Fibroblast of villous mesenchyme (primary cell): Measurements from ENCODE around the gene ZSCAN5A. TPM values are rescaled to one million over a fixed set of nuclear protein-coding genes. Genes with fewer than 3 reads are reported as not detected.
"Not testable (repeated sequence)": the region's sequence is repeated elsewhere in the genome, so short reads cannot be mapped to it uniquely, and the experiment has no call there.

Source experiments
- DNase-seq: peaks from one replicate; pipeline ENCODE4 v3.0.0-alpha.2; 2010; ENCODE audit warnings: low read depth
- H3K4me3 ChIP-seq: 2 replicates; pipeline ENCODE4 v1.5.1; 2011; ENCODE audit warnings: low read depth, mild to moderate bottlenecking, low read length
- total RNA-seq: library from RNA; depleted of rRNA; stranded (reverse); fragments of >200 nt; gene quantifications from 2 replicates; pipeline ENCODE4 v1.2.3, GENCODE V29; 2012
- TF ChIP-seq, protein P1 (sequence below): IDR thresholded peaks from 2 replicates; pipeline ENCODE4 v1.5.1; 2012; ENCODE audit warnings: low read depth, mild to moderate bottlenecking, low read length; ENCODE audit not compliant: insufficient read depth

ZSCAN5A gene
- total RNA-seq, 1 donor, result 6.5 TPM

- TF ChIP-seq, protein P1, sequence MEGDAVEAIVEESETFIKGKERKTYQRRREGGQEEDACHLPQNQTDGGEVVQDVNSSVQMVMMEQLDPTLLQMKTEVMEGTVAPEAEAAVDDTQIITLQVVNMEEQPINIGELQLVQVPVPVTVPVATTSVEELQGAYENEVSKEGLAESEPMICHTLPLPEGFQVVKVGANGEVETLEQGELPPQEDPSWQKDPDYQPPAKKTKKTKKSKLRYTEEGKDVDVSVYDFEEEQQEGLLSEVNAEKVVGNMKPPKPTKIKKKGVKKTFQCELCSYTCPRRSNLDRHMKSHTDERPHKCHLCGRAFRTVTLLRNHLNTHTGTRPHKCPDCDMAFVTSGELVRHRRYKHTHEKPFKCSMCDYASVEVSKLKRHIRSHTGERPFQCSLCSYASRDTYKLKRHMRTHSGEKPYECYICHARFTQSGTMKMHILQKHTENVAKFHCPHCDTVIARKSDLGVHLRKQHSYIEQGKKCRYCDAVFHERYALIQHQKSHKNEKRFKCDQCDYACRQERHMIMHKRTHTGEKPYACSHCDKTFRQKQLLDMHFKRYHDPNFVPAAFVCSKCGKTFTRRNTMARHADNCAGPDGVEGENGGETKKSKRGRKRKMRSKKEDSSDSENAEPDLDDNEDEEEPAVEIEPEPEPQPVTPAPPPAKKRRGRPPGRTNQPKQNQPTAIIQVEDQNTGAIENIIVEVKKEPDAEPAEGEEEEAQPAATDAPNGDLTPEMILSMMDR, result no peak
- no peak for DNase-seq
- no peak overlapping the region for H3K4me3 ChIP-seq
Observed at GRCh38 chr19:56308792-56309191, 5.8 kb downstream of the ZSCAN5A start.

GRCh38 chr19:56307062-56307461 is 7.6 kb downstream of the ZSCAN5A start:
- not testable (repeated sequence) for H3K4me3 ChIP-seq
- peak; percentile 13 for DNase-seq

- no peak for DNase-seq
- TF ChIP-seq, protein P1, result no peak
- H3K4me3 ChIP-seq, result peak overlapping the region; percentile 21
Observed at GRCh38 chr19:56306016-56306415, 8.6 kb downstream of the ZSCAN5A start.

- TF ChIP-seq, protein P1, result no peak
- no peak overlapping the region for H3K4me3 ChIP-seq
- DNase-seq, result no peak
Observed at GRCh38 chr19:56304243-56304642, 10.4 kb downstream of the ZSCAN5A start.

GRCh38 chr19:56301886-56302620 is 12.6 kb downstream of the ZSCAN5A start:
- TF ChIP-seq, protein P1, result no peak
- no peak overlapping the region for H3K4me3 ChIP-seq
- DNase-seq, result no peak

DNA sequence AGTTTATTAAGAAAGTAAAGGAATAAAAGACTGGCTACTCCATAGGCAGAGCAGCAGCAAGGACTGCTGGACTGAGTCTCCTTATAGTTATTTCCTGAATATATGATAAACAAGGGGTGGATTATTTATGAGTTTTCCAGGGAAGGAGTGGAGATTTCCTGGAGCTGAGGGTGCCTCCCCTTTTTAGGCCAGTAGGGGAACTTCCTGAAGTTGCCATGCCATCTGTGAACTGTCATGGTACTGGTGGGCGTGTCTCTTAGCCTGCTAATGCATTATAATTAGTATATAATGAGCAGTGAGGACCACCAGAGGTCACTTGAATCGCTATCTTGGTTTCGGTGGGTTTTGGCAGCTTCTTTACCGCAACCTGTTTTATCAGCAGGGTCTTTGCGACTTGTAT is 13.5 kb downstream of the ZSCAN5A start:
- no peak overlapping the region for H3K4me3 ChIP-seq
- TF ChIP-seq, protein P1, result peak; percentile 28
- peak; percentile 9 for DNase-seq

GRCh38 chr19:56299688-56300087 is 15.0 kb downstream of the ZSCAN5A start:
- TF ChIP-seq, protein P1, result no peak
- H3K4me3 ChIP-seq, result no peak overlapping the region
- no peak for DNase-seq
